ENCODE data around the gene BTBD9.
"Not testable (repeated sequence)": the region's sequence is repeated elsewhere in the genome, so short reads cannot be mapped to it uniquely, and the experiment has no call there.

BTBD9 gene

DNA sequence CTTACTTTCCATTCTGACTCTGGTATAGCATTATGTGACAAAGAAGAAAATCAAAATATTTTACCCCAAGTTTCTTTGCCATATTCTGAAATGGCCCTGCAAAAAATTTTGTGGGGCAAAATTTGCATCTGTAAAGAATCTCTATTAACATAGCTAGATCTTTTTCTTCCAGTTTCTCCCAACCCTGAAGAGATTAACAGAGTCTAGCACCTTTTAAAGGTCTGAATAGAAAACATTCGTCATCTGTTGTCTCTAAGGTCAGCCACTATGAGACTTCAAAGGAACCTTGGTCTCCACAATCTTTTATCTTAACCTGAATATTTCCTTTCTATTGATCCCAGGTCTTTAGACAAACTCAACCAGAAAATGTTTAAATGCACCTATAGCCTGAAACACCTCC is 205.7 kb downstream of the BTBD9 start:
- no peak for DNase-seq

GRCh38 chr6:38432479-38432878 is 207.2 kb downstream of the BTBD9 start:
- DNase-seq = no peak

GRCh38 chr6:38432079-38432478 is 207.7 kb downstream of the BTBD9 start:
- no peak for DNase-seq

GRCh38 chr6:38429546-38429945 is 210.2 kb downstream of the BTBD9 start:
- DNase-seq = no peak

DNA sequence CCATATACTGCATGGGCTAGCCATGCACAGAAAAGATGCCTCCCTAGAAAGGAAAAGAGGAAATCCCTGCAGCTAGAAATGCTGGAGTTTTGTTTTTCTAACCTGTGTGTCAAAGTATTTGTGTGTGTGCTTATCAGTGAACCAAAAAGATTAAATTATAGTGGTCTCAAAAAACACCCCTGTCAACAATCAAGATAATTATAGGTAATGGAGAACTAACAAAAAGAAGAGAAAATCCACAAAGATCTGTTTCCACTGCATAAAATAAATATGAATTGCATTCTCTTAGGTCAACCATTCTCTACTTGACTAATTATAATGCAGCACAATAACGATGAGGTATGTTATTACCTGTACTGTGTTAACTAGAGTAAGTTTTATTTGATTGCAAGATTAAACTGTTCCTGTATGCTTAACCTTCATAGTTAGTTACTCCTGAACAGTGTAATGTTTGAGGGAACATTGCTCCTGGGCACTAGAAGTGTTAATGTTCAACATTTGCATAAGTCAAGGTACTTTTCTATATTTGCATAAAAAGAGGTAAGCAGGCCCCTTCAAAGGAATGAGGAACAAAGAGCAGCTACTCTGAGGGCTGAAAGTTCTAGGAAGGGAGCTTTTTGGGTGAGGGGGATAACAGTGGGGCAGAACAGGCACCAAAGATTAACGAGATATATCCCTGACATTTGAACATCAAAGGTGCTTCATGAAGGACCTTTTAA is 212.1 kb downstream of the BTBD9 start:
- no peak for DNase-seq

DNA sequence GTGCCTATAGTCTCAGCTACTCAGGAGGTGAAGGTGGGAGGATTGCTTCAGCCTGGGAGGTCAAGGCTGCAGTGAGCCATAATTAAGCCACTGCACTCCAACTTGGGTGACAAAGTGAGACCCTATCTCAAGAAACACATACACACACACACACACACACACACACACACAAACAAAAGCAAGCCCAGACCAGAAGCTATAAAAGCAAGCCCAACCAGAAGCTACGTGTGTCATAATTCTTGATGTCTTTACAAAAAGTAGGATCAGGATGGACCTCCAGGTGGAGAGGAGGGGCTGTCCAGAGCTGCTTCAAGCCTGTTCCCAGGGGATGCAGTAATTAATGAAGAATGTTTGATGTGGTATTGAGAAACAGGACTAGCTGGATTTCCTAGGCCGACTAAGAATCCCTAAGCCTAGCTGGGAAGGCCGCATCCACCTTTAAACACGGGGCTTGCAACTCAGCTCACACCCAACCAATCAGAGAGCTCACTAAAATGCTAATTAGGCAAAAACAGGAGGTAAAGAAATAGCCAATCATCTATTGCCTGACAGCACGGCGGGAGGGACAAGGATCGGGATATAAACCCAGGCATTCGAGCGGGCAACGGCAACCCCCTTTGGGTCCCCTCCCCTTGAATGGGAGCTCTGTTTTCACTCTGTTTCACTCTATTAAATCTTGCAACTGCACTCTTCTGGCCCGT is 213.8 kb downstream of the BTBD9 start:
- not testable (repeated sequence) for DNase-seq

DNA sequence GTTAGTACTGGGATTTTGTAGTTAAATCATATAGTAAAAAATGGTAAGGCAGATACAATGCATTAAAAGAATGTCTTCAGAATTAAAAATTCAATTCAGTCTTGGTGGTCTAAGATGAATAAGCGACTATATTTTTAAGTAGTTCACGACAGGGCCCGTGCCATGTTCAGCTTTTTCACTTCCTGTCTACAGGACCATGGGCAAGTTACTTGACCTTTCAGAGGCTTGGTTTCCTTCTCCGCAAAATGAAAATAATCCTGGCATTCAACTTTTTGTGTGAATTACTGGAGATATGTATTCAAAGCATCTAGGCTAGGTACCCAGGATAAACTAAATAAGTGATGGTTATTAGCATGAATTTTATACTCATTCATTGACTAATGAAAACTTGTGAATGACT is 216.0 kb downstream of the BTBD9 start:
- no peak for DNase-seq

DNA sequence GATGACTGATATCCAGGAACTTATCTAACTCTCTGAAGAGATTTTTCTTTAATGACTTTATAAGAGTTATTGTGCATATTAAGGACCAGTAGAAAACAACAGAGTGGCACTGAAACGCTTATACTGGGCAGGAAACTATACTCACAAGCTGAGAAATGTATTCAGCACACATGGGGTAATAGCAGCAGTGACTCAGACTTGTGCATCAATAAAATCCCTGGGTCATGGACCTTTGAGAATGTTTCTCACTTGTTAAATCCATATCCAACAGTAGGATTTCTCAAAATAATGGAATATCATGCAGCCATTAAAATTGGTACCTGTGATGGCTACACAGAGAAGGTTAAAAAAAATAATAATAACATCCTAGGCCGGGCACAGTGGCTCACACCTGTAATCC is 219.5 kb downstream of the BTBD9 start:
- DNase-seq = no peak

GRCh38 chr6:38417521-38417920 is 222.2 kb downstream of the BTBD9 start:
- no peak for DNase-seq

DNA sequence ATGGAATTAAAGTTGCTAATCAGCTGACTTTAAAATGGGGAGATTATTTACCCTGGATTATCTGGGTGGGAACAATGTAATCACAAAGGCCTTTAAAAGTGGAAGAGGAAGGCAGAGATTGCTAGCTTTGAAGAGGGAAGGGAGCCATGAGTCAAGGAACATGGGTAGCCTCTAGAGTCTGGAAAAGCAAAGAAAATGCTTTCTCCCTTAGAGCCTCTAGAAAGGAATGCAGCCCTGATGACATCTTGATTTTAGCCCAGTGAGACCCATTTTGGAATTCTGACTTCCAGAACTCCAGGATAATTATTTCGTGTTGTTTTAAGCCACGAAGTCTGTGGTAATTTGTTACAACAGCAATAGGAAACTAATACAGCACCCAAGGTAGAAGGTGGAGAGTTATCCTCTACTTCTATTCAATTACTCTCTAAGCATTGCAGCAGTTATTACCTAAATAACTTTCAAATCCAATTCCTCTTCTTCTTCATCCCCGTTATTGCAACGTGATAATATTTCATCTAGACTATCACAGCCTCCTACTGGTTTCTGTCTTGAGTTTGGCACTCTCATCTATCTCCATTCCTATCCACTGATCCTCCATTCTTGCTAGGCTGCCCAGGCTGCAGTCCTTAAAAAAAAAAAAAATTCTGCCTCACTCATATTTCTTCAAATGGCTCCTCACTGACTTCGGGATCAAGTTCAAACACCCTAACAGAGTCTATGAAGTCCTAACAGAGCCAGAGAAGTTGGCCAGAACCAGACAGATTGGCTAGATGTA is 224.3 kb downstream of the BTBD9 start:
- no peak for DNase-seq

GRCh38 chr6:38413102-38413800 is 226.5 kb downstream of the BTBD9 start:
- DNase-seq = no peak

DNA sequence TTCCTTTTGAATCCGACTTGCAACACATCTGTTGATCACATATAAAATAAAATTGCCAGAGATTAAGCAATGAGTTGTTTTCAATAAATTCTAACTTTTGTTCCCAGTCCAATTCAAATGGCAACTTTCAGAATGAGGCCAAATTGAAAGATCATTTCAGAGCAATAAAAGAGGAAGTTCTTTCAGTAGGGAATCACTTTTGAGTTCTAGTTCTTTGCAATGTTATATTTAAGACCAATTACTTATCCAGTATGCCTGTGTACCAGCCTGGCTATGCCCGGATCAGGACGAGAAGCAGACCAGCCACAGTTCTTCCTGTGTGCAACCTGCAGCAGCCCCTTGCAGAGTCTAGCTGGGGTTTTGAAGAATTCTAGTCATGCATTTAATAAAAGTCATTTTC is 232.5 kb downstream of the BTBD9 start:
- DNase-seq = no peak

DNA sequence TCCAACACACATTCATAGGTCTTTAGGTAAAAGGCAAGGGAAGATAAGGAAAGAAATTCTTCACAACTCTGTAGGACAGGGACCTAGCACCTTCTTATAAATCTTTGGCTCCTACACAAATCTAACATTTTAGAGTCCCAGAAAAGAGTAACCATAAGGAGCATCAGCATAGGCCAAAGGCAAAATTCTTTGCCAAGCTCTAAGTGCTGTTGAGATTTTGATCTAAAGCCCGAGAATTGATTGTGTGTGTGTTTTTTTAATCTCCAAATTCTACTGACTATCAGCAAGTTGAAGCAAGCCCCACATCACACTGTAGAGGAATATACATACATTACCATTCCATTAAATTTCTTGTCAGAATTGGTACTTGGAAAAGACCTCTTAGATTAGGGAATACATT is 233.6 kb downstream of the BTBD9 start:
- DNase-seq = no peak

DNA sequence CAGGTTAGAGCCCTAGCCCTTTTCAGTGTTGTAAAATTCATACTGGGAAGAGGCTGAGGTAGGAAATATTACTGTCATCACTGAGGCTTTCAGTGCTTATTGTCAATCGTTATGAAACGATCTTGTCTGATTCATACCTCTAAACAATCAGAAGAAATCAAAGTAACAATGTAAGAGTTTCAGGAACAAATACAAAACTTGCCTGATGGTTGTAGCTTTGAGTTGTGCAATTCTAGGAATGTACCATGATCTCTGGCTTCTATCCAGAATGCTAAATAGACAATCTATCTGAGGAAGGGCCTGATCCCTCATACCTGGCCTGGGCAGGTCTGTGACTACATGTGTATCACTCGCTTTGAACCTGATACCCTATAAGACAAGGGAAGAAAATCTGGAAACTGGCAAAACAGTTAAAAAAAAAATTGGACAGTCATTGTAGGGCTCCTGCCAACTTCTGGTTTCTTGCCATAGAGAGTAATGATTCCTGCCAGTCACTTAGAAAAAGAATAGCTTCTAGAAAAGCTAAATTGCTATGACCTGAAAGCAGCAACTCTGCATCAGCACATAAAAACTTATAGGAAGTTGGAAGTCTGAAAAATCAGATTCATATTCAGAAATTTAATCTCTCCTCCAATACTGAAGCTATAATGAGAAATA is 234.7 kb downstream of the BTBD9 start:
- no peak for DNase-seq

- DNase-seq = no peak
Observed at GRCh38 chr6:38404355-38404754, 235.4 kb downstream of the BTBD9 start.

DNA sequence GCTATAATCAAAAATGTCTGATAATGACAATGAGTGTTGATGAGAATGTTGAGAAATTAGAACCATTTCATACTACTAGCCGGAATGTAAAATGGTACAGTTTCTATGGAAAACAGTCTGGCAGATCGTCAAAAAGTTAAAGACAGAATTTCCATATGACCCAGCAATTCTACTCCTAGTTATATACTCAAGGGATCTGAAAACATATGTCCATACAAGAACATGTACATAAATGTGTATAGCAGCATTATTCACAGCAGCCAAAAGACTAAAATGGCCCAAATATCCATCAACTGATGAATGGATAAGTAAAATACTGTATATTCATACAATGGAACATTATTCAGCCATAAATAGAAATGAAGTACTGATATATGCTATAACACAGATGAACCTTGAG is 236.2 kb downstream of the BTBD9 start:
- no peak for DNase-seq

DNA sequence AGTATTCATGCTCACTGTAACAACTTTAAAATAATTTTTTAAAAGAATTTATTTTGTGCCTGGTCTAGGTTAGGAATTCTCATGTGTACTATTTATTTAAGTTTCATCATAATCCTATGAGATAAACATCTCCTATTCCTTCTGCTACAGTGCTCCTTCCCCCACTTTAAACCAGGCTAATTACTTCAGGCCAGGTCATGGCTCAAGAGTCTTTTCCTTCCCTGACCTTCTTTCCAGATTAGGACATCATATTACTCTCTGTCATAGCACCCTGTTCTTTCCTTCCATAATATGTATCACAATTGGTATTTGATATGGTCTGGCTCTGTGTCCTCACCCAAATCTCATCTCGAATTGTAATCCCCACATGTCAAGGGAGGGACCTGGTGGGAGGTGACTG is 239.0 kb downstream of the BTBD9 start:
- no peak for DNase-seq

GRCh38 chr6:38400101-38400500 is 239.6 kb downstream of the BTBD9 start:
- DNase-seq = no peak

DNA sequence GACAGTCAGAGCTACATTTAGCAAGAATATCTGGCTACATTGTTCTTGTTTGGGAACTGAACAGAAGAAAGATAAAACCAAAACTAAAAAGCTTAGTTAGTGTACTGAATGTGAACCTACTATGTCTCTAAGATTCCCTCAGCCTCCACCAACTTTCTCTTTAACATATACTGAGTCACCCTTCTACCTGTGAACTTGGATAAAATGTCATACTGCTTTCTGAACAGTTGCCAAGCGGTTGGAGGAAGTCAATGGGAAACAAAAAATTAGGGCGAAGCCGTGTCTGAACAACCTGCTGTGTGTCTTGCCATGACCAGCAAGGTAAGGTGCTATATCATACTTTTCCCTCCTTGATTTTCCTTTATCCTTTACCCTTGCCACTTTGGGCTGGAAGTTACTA is 243.5 kb downstream of the BTBD9 start:
- no peak for DNase-seq

GRCh38 chr6:38393986-38394385 is 245.7 kb downstream of the BTBD9 start:
- no peak for DNase-seq

Data from nucleus accumbens (tissue), 56 donors.